NT2/D1 (cell line): Measurements from ENCODE around the gene PRKX.
"Not testable (repeated sequence)": the region's sequence is repeated elsewhere in the genome, so short reads cannot be mapped to it uniquely, and the experiment has no call there.

Experiments used
- DNase-seq: peaks from one replicate; pipeline ENCODE4 v3.0.0-alpha.2; 2011; ENCODE audit warnings: low read depth, low spot score
- H3K27me3 ChIP-seq: 2 replicates; pipeline ENCODE4 v1.6.0; 2011; ENCODE audit warnings: mild to moderate bottlenecking; ENCODE audit not compliant: insufficient read length, insufficient read depth
- H3K36me3 ChIP-seq: 2 replicates; pipeline ENCODE4 v1.6.1; 2011; ENCODE audit warnings: mild to moderate bottlenecking, low read length, mixed read lengths; ENCODE audit not compliant: insufficient read depth, insufficient read length
- H3K4me1 ChIP-seq: 2 replicates; pipeline ENCODE4 v1.5.1; 2011; ENCODE audit not compliant: insufficient read depth, insufficient read length
- H3K4me3 ChIP-seq: 2 replicates; pipeline ENCODE4 v1.5.1; 2011; ENCODE audit warnings: low read depth; ENCODE audit not compliant: insufficient read length
- H3K9ac ChIP-seq: 2 replicates; pipeline ENCODE4 v1.6.0; 2011; ENCODE audit warnings: low read depth; ENCODE audit not compliant: insufficient read length
- H3K9me3 ChIP-seq: 2 replicates; pipeline ENCODE4 v1.5.1; 2011; ENCODE audit warnings: mild to moderate bottlenecking, low read length; ENCODE audit not compliant: insufficient read depth
- SUZ12 ChIP-seq: IDR thresholded peaks from 2 replicates; pipeline ENCODE4 v1.6.1; 2011; ENCODE audit not compliant: insufficient read length, insufficient read depth; ENCODE audit errors: extremely low read depth
- YY1 ChIP-seq: IDR thresholded peaks from 2 replicates; pipeline ENCODE4 v1.6.1; 2011; ENCODE audit not compliant: insufficient read length, insufficient read depth
- ZNF274 ChIP-seq: IDR thresholded peaks from 2 replicates; pipeline ENCODE4 v1.6.1; 2011; ENCODE audit warnings: mild to moderate bottlenecking, low read depth, low read length

The PRKX gene

DNA sequence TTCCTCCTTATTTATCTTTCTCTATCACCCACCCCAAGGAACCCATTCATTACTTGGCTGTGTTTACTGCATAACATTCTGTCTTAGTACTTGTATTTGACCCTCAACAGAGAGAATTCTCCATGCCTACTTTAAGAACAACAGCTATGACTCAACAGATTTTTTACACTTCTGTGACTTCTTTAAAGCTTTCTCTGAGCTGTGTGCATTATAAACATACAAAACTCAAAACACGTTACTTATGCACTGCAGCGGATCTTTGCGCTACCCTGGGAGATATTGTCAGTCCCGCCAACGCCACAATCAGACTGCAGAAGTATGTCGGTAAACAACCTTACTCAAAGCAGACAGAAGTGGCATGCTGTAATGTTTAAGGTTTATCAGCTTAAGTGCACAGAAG is 35.1 kb downstream of the PRKX start:
- no peaks in the 10 kb centered on the region for H3K27me3 ChIP-seq
- peaks cover 7% of the 10 kb centered on the region for H3K36me3 ChIP-seq
- TF ChIP-seq YY1 (no peak), SUZ12 (no peak), ZNF274 (no peak)
- H3K9me3 ChIP-seq, result no peaks in the 10 kb centered on the region
- H3K4me3 ChIP-seq, result no peak overlapping the region
- DNase-seq, result no peak
- no peak overlapping the region for H3K9ac ChIP-seq
- no peaks in the 10 kb centered on the region for H3K4me1 ChIP-seq

DNA sequence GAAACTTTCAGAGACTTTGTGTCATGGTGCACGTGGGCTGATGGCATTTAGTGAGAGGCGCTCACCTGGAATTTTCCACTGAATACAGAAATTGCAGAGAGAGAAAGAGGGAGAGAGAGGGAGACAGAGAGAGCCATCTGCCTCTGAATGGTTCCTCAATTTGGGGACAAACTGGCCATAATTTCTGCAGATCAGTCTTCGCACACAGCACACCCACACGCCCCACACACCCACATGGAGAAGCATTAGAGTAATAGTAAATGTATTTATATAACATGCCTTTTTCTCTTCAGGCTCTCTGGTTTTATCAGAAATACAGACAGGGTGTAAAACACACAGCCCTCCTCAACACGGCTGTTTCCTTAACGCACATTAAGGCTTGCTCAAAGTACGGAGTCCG is 38.6 kb downstream of the PRKX start:
- H3K4me3 ChIP-seq, result no peak overlapping the region
- no peak overlapping the region for H3K9ac ChIP-seq
- H3K36me3 ChIP-seq, result peaks cover 25% of the 10 kb centered on the region
- H3K27me3 ChIP-seq, result no peaks in the 10 kb centered on the region
- H3K9me3 ChIP-seq, result no peaks in the 10 kb centered on the region
- DNase-seq, result no peak
- H3K4me1 ChIP-seq, result no peaks in the 10 kb centered on the region
- TF ChIP-seq SUZ12, result no peak
- TF ChIP-seq YY1, result no peak

DNA sequence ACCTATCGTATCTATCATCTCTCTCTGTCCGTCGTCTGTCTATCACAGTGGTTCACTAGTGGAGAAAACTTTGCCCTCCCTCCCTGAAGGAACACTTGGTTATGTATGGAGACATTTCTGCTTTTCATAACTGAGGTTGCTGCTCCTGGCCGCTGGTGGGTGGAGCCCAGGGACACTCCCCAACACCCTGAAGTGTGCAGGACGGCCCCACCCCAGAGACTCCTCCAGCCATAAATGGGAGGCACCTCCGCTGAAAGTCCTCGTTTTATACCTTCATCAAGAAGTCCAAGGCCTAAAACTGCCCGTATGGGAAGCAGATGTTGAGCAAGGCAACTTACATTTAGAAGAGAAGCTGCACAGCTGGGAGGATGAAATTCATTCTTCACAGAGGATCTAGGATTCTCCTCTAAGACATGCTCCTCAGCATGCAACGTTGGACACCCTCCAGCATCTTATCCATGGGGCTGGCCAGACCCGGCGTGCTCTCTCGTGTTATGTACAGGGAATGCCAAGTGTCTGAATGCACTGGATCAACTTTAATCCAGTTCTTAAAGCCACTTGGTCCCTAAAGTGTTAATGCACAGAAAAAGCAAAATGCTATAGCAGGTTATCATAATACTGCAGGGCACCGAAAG is 43.5 kb downstream of the PRKX start:
- TF ChIP-seq SUZ12, result no peak
- no peak for TF ChIP-seq YY1
- TF ChIP-seq ZNF274, result no peak
- Histone ChIP-seq H3K9ac (no peak overlapping the region), H3K9me3 (no peaks in the 10 kb centered on the region), H3K27me3 (no peaks in the 10 kb centered on the region), H3K4me3 (no peak overlapping the region), H3K36me3 (peaks cover 40% of the 10 kb centered on the region), H3K4me1 (no peaks in the 10 kb centered on the region)
- DNase-seq, result no peak

DNA sequence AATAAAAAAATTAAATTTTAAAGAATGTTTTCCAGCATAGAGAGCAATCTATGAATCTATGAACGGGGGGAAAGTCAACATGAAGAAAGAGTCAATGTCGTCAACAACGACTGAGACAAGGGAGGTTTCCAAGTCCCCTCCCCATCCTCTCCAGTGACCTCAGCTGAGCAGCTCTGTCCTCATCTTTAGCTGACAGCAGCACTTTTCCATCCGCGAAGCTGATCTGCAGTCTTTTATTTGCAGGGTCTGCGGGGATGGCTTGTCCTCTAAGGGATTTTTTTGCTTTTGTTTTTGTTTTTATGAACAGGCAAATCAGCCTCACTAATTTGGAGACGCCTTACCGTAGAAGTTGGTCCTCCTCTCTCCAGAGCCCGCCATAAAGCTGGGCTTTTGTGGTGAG is 46.5 kb downstream of the PRKX start:
- Histone ChIP-seq H3K9ac (no peak overlapping the region), H3K27me3 (no peaks in the 10 kb centered on the region), H3K4me3 (no peak overlapping the region), H3K36me3 (peaks cover 26% of the 10 kb centered on the region), H3K9me3 (no peaks in the 10 kb centered on the region), H3K4me1 (no peaks in the 10 kb centered on the region)
- DNase-seq, result no peak
- TF ChIP-seq SUZ12, result no peak
- no peak for TF ChIP-seq ZNF274
- no peak for TF ChIP-seq YY1

DNA sequence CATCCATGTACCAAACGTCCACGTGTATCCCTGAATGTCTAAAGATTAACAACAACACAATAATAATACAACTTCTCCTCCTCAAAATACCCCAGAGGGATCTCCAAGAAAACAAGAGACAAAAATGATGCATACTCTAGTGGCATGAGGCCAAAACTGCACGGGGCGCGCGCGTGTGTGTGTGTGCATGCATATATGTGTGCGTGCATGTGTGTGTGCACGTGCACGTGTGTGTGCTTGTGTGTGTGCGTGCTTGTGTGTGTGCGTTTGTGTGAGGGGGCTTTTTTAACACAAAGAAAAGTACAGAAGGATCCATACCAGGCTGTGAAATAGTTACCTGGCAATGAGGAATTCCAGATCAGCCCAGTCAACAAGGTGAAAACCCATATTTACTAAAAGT is 48.5 kb downstream of the PRKX start:
- Histone ChIP-seq H3K4me1 (no peaks in the 10 kb centered on the region), H3K27me3 (no peaks in the 10 kb centered on the region), H3K9ac (no peak overlapping the region), H3K4me3 (no peak overlapping the region), H3K36me3 (peaks cover 18% of the 10 kb centered on the region), H3K9me3 (no peaks in the 10 kb centered on the region)
- no peak for DNase-seq
- TF ChIP-seq ZNF274 (no peak), YY1 (no peak), SUZ12 (no peak)

DNA sequence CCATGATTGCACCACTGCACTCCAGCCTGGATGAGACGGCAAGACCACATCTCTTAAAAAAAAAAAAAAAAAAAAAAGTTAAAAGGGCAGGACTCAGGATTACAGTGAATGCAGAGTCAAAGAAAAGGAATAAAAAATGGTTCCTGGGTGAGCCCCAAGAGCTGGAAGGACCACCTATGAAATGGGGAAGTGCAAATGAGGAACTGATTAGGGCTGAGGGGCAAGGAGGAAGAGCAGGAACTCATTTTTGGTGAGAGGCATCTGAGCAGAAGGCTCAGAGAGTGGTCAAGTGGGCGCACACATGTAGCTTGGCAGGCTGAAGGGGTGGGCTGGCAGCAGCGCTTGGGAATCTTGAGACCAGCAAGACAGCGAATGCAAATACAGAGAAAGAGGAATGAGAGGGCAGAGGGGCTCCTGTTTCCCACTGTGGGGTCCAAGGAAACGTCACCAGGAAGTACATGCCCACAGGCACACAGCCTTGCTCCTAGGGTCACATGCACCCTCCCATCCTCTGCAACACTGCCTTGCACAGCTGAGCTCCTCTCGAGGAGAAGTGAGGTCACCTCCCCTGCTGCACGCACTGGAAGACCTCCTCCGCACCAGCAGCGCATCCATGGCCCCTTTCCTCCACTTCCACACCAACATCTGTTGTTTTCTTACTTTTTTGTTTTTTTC is 49.7 kb downstream of the PRKX start:
- DNase-seq, H3K27me3 ChIP-seq, H3K9ac ChIP-seq, H3K4me1 ChIP-seq, H3K4me3 ChIP-seq, H3K9me3 ChIP-seq: not testable (repeated sequence)
- H3K36me3 ChIP-seq, result peaks cover 11% of the 10 kb centered on the region

DNA sequence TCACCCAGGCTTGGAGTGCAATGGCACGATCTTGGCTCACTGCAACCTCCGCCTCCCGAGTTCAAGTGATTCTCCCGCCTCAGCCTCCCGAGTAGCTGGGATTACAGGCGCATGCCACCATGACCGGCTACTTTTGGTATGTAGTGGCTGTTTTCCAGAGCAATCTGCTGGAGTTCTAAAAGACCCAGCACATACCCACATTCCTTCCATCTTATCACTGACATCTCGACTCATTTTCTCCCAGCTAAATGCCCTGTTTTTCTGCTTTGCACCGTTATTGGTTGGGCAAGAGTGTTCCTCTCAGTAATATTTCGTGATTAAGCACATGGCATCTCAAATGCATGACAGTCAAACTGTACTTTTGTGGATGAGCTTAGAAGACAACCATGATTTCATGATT is 53.7 kb downstream of the PRKX start:
- Histone ChIP-seq H3K9ac (no peak overlapping the region), H3K9me3 (no peaks in the 10 kb centered on the region), H3K4me3 (no peak overlapping the region), H3K27me3 (no peaks in the 10 kb centered on the region), H3K36me3 (peaks cover 20% of the 10 kb centered on the region), H3K4me1 (no peaks in the 10 kb centered on the region)
- no peak for DNase-seq
- TF ChIP-seq SUZ12 (no peak), ZNF274 (no peak), YY1 (no peak)

DNA sequence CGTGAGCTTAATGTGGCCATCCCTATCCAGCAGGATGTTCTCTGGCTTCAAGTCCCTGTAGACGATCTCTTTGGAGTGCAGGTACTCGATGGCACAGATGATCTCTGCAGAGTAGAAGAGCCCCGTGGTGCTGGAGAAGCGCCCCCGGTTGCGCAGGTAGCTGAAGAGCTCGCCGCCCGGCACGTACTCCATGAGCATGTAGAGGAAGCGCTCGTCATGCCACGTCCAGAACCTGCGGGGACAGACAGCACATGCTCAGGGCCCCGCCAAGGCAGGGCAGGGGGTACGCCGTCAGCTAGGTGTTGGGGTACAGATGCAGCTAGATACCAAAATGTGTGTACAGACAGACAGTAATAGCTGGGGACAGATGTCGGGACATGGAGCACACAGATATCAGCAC is 58.3 kb downstream of the PRKX start:
- H3K4me1 ChIP-seq, result no peaks in the 10 kb centered on the region

More for the DNA sequence above, 58.3 kb downstream of the PRKX start:
- Histone ChIP-seq H3K4me3 (no peak overlapping the region), H3K27me3 (no peaks in the 10 kb centered on the region), H3K9me3 (no peaks in the 10 kb centered on the region), H3K9ac (no peak overlapping the region), H3K36me3 (peaks cover 32% of the 10 kb centered on the region)
- TF ChIP-seq YY1 (no peak), SUZ12 (no peak), ZNF274 (no peak)
- no peak for DNase-seq
